GM23338 (cell line): ENCODE measurements around the gene GCN1. TPM values are rescaled to one million over a fixed set of nuclear protein-coding genes. Genes with fewer than 3 reads are reported as not detected.

Experiments
- ATAC-seq: fragments of 200-7000 bp; cut with Tn5 transposase; 3 replicates; pipeline ENCODE4 v1.9.1; 2020
- DNase-seq: peaks from one replicate; pipeline ENCODE4 v3.0.0-alpha.2; 2015; ENCODE audit warnings: low spot score
- H2AFZ ChIP-seq: fragments of 200-600 bp; sonication (generic); 2 replicates; pipeline ENCODE4 v1.8.0; 2016; ENCODE audit warnings: antibody characterized with exemption, mild to moderate bottlenecking, moderate library complexity
- H3F3A ChIP-seq: fragments of 200-600 bp; sonication (generic); replicated peaks from 2 replicates; pipeline ENCODE4 v1.8.0; 2017; ENCODE audit warnings: antibody characterized with exemption, mixed run types, low read depth
- H3K27ac ChIP-seq: fragments of 200-600 bp; sonication (generic); 2 replicates; pipeline ENCODE4 v1.6.1; 2016; ENCODE audit warnings: low read depth
- H3K27me3 ChIP-seq: fragments of 200-600 bp; sonication (generic); 2 replicates; pipeline ENCODE4 v1.8.0; 2016; ENCODE audit warnings: mild to moderate bottlenecking, mixed run types, moderate library complexity; ENCODE audit not compliant: insufficient read depth
- H3K36me3 ChIP-seq: fragments of 200-600 bp; sonication (generic); 2 replicates; pipeline ENCODE4 v1.8.0; 2016; ENCODE audit warnings: mild to moderate bottlenecking; ENCODE audit not compliant: insufficient read depth
- H3K4me1 ChIP-seq: fragments of 200-600 bp; sonication (generic); 2 replicates; pipeline ENCODE4 v1.8.0; 2016; ENCODE audit warnings: mild to moderate bottlenecking, moderate library complexity; ENCODE audit not compliant: insufficient read depth
- H3K4me2 ChIP-seq: fragments of 200-600 bp; sonication (generic); 2 replicates; pipeline ENCODE4 v1.7.1; 2017; ENCODE audit warnings: mixed run types
- H3K4me3 ChIP-seq: fragments of 200-600 bp; sonication (generic); 2 replicates; pipeline ENCODE4 v1.6.1; 2016; ENCODE audit warnings: mixed run types
- H3K79me2 ChIP-seq: fragments of 200-600 bp; sonication (generic); replicated peaks from 2 replicates; pipeline ENCODE4 v1.8.0; 2017; ENCODE audit warnings: mild to moderate bottlenecking; ENCODE audit not compliant: insufficient read depth
- H3K9me2 ChIP-seq: fragments of 200-600 bp; sonication (generic); 2 replicates; pipeline ENCODE4 v1.8.0; 2017; ENCODE audit not compliant: insufficient read depth
- H4K20me1 ChIP-seq: fragments of 200-600 bp; sonication (generic); replicated peaks from 2 replicates; pipeline ENCODE4 v1.8.0; 2017; ENCODE audit warnings: mild to moderate bottlenecking; ENCODE audit not compliant: insufficient read depth
- H3K27ac Mint-ChIP-seq: 2 replicates; pipeline ENCODE4 v1.8.0; 2020; ENCODE audit warnings: inconsistent platforms, mild to moderate bottlenecking, moderate library complexity, mixed read lengths
- H3K27me3 Mint-ChIP-seq: 3 replicates; pipeline ENCODE4 v1.8.0; 2022; ENCODE audit warnings: low read depth, mild to moderate bottlenecking, moderate library complexity, mixed read lengths, inconsistent platforms; ENCODE audit not compliant: insufficient read depth, poor library complexity
- H3K36me3 Mint-ChIP-seq: 3 replicates; pipeline ENCODE4 v1.8.0; 2021; ENCODE audit warnings: low read depth, mild to moderate bottlenecking, inconsistent platforms, moderate library complexity, mixed read lengths
- H3K4me1 Mint-ChIP-seq: 3 replicates; pipeline ENCODE4 v1.8.0; 2020; ENCODE audit warnings: mild to moderate bottlenecking, inconsistent platforms, mixed read lengths
- H3K4me3 Mint-ChIP-seq: 3 replicates; pipeline ENCODE4 v1.8.0; 2021; ENCODE audit warnings: moderate library complexity, mild to moderate bottlenecking, inconsistent platforms, mixed read lengths
- H3K9me3 Mint-ChIP-seq: 3 replicates; pipeline ENCODE4 v1.8.0; 2020; ENCODE audit warnings: moderate library complexity, mild to moderate bottlenecking, inconsistent platforms, mixed read lengths
- EZH2 ChIP-seq: fragments of 200-600 bp; sonication (generic); IDR thresholded peaks from one replicate; pipeline ENCODE4 v1.8.0; 2017; ENCODE audit warnings: antibody characterized with exemption, mild to moderate bottlenecking, low read depth; ENCODE audit not compliant: unreplicated experiment
- JUNB ChIP-seq: IDR thresholded peaks from one replicate; pipeline ENCODE4 v1.6.1; 2016; ENCODE audit warnings: antibody characterized with exemption; ENCODE audit not compliant: unreplicated experiment
- POLR2AphosphoS5 ChIP-seq: IDR thresholded peaks from 2 replicates; pipeline ENCODE4 v1.6.1; 2016; ENCODE audit warnings: antibody characterized with exemption, low read depth
- polyA plus RNA-seq: library from polyadenylated mRNA; unstranded; fragments of >200 nt; fragmentation: Nextera tagmentation; extraction: Ambion mirVana; gene quantifications from 2 replicates; pipeline ENCODE4 v1.2.1, GENCODE V29; 2016
- total RNA-seq: library from RNA; depleted of rRNA; stranded (reverse); fragments of >200 nt; shearing (Covaris generic); gene quantifications from 2 replicates; pipeline ENCODE4 v1.2.3, GENCODE V29; 2014
- TF ChIP-seq, protein P1 (sequence below): fragments of 250-450 bp; sonication (Bioruptor Pico); IDR thresholded peaks from 2 replicates; pipeline ENCODE4 v1.5.0; 2020; ENCODE audit warnings: mild to moderate bottlenecking, moderate library complexity

GCN1 gene
- total and polyA plus RNA-seq, 2 experiments from 2014 or later = 18.0 to 177 TPM

DNA sequence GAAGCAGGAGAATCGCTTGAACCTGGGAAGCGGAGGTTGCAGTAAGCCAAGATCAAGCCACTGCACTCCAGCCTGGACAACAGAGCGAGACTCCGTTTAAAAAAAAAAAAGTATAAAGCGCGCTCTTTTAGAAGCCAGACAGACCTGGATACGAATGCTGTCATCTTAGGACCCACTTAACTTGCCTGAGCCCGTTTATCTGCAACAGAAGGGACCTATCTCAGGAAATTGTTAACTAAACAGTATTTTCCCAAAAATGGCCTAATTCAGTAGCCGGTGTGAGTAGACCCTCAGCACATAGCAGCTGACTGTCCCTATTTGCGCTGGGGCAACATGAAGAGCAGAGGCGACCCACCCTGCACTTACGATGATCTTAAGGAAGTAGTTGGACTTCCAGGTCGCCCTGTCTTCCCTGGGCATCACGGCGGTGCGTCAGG, 5.9 kb upstream of the GCN1 start:
- peak overlapping the region; percentile 99 for H3K27ac Mint-ChIP-seq
- DNase-seq (no peak), ATAC-seq (no peak)
- H2AFZ ChIP-seq = no peak overlapping the region
- peaks cover 30% of the 10 kb centered on the region for H3K27me3 Mint-ChIP-seq
- peaks cover 75% of the 10 kb centered on the region for H3K36me3 Mint-ChIP-seq
- peaks cover 28% of the 10 kb centered on the region for H3K4me1 Mint-ChIP-seq
- peaks cover 52% of the 10 kb centered on the region for H3F3A ChIP-seq
- H3K4me1 ChIP-seq = peaks cover 22% of the 10 kb centered on the region
- peak overlapping the region; percentile 98 for H3K4me3 Mint-ChIP-seq
- H3K9me2 ChIP-seq = no peaks in the 10 kb centered on the region
- peak overlapping the region; percentile 96 for H3K27ac ChIP-seq
- peak overlapping the region; percentile 99 for H3K4me3 ChIP-seq
- H3K9me3 Mint-ChIP-seq = no peaks in the 10 kb centered on the region; the same call in 2 of the 3 replicates
- H3K36me3 ChIP-seq = peaks cover 45% of the 10 kb centered on the region
- H4K20me1 ChIP-seq = peaks cover 36% of the 10 kb centered on the region
- no peaks in the 10 kb centered on the region for H3K27me3 ChIP-seq
- H3K4me2 ChIP-seq = peak overlapping the region; percentile 99
- TF ChIP-seq EZH2 (no peak), POLR2AphosphoS5 (no peak)
- peaks cover 58% of the 10 kb centered on the region for H3K79me2 ChIP-seq

DNA sequence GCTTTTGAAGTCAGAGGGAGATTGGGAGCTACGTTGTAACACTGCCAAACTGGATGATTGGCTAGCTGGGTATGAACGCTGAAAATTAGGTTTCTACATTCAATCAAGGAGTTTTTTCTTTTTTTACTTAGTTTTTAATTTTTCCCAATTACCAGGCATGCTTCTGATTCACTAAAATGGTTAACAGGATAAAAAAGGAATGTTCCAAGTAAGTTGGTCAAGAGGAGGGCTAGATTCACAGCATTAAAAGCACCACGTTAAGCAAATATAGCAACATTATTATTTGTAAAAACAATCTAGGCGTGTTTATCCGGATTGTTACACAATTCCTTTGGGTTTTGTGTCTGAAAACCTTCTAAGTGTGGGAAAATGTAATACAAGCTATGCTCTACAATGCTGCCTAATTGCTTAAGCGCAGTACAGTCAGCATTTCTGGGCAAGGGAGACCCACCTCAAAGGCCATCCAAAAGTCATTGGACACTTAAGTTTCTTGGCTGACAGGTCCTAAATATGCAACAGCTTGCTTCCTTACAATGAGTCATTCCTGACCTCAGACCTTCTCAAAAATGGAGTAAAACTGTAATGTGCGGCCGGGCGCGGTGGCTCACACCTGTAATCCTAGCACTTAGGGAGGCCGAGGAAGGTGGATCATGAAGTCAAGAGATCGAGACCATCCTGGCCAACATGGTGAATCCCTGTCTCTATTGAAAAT, 5.2 kb upstream of the GCN1 start:
- Histone ChIP-seq H3K79me2 (peaks cover 64% of the 10 kb centered on the region), H3K4me3 (peak overlapping the region; percentile 99), H4K20me1 (peaks cover 36% of the 10 kb centered on the region), H3F3A (peaks cover 57% of the 10 kb centered on the region), H3K27ac (peak overlapping the region; percentile 96), H3K27me3 (no peaks in the 10 kb centered on the region), H3K4me2 (peak overlapping the region; percentile 99), H3K9me2 (no peaks in the 10 kb centered on the region), H3K36me3 (peaks cover 45% of the 10 kb centered on the region), H2AFZ (no peak overlapping the region), H3K4me1 (peaks cover 22% of the 10 kb centered on the region)
- ATAC-seq (no peak), DNase-seq (no peak)
- Mint-ChIP-seq H3K27me3 (peaks cover 33% of the 10 kb centered on the region), H3K4me1 (peaks cover 31% of the 10 kb centered on the region), H3K9me3 (no peaks in the 10 kb centered on the region; the same call in 2 of the 3 replicates), H3K4me3 (peak overlapping the region; percentile 98), H3K27ac (peak overlapping the region; percentile 99), H3K36me3 (peaks cover 77% of the 10 kb centered on the region)
- TF ChIP-seq, protein P1, sequence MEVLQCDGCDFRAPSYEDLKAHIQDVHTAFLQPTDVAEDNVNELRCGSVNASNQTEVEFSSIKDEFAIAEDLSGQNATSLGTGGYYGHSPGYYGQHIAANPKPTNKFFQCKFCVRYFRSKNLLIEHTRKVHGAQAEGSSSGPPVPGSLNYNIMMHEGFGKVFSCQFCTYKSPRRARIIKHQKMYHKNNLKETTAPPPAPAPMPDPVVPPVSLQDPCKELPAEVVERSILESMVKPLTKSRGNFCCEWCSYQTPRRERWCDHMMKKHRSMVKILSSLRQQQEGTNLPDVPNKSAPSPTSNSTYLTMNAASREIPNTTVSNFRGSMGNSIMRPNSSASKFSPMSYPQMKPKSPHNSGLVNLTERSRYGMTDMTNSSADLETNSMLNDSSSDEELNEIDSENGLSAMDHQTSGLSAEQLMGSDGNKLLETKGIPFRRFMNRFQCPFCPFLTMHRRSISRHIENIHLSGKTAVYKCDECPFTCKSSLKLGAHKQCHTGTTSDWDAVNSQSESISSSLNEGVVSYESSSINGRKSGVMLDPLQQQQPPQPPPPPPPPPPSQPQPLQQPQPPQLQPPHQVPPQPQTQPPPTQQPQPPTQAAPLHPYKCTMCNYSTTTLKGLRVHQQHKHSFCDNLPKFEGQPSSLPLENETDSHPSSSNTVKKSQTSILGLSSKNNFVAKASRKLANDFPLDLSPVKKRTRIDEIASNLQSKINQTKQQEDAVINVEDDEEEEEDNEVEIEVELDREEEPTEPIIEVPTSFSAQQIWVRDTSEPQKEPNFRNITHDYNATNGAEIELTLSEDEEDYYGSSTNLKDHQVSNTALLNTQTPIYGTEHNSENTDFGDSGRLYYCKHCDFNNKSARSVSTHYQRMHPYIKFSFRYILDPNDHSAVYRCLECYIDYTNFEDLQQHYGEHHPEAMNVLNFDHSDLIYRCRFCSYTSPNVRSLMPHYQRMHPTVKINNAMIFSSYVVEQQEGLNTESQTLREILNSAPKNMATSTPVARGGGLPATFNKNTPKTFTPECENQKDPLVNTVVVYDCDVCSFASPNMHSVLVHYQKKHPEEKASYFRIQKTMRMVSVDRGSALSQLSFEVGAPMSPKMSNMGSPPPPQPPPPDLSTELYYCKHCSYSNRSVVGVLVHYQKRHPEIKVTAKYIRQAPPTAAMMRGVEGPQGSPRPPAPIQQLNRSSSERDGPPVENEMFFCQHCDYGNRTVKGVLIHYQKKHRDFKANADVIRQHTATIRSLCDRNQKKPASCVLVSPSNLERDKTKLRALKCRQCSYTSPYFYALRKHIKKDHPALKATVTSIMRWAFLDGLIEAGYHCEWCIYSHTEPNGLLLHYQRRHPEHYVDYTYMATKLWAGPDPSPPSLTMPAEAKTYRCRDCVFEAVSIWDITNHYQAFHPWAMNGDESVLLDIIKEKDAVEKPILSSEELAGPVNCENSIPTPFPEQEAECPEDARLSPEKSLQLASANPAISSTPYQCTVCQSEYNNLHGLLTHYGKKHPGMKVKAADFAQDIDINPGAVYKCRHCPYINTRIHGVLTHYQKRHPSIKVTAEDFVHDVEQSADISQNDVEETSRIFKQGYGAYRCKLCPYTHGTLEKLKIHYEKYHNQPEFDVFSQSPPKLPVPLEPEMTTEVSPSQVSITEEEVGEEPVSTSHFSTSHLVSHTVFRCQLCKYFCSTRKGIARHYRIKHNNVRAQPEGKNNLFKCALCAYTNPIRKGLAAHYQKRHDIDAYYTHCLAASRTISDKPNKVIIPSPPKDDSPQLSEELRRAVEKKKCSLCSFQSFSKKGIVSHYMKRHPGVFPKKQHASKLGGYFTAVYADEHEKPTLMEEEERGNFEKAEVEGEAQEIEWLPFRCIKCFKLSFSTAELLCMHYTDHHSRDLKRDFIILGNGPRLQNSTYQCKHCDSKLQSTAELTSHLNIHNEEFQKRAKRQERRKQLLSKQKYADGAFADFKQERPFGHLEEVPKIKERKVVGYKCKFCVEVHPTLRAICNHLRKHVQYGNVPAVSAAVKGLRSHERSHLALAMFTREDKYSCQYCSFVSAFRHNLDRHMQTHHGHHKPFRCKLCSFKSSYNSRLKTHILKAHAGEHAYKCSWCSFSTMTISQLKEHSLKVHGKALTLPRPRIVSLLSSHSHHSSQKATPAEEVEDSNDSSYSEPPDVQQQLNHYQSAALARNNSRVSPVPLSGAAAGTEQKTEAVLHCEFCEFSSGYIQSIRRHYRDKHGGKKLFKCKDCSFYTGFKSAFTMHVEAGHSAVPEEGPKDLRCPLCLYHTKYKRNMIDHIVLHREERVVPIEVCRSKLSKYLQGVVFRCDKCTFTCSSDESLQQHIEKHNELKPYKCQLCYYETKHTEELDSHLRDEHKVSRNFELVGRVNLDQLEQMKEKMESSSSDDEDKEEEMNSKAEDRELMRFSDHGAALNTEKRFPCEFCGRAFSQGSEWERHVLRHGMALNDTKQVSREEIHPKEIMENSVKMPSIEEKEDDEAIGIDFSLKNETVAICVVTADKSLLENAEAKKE (CRISPR knock-in tag) = no peak
- TF ChIP-seq POLR2AphosphoS5 (peak; percentile 30), JUNB (no peak)
